MM.1S (cell line): Measurements from ENCODE around the gene TMC6.

Experiments used
- DNase-seq: peaks from one replicate; pipeline ENCODE4 v3.0.0-alpha.2; 2015
- H2AFZ ChIP-seq: fragments of 300-600 bp; sonication (generic); 2 replicates; pipeline ENCODE4 v1.6.0; 2016; ENCODE audit warnings: antibody characterized with exemption, low read length
- H3F3A ChIP-seq: fragments of 300-600 bp; sonication (generic); 2 replicates; pipeline ENCODE4 v1.6.1; 2016; ENCODE audit warnings: mild to moderate bottlenecking, antibody characterized with exemption, low read length, moderate library complexity, mixed read lengths; ENCODE audit not compliant: insufficient read depth
- H3K27ac ChIP-seq: fragments of 300-600 bp; sonication (generic); 2 replicates; pipeline ENCODE4 v1.5.1; 2016; ENCODE audit warnings: mild to moderate bottlenecking, low read length
- H3K27me3 ChIP-seq: fragments of 300-600 bp; sonication (generic); replicated peaks from 2 replicates; pipeline ENCODE4 v1.6.0; 2016; ENCODE audit warnings: low read length; ENCODE audit not compliant: insufficient read depth
- H3K36me3 ChIP-seq: fragments of 300-600 bp; sonication (generic); replicated peaks from 2 replicates; pipeline ENCODE4 v1.6.1; 2016; ENCODE audit warnings: mild to moderate bottlenecking, low read length, mixed read lengths; ENCODE audit not compliant: insufficient read depth
- H3K4me1 ChIP-seq: fragments of 300-600 bp; sonication (generic); 2 replicates; pipeline ENCODE4 v1.6.1; 2016; ENCODE audit warnings: low read length, mixed read lengths
- H3K4me2 ChIP-seq: fragments of 300-600 bp; sonication (generic); 2 replicates; pipeline ENCODE4 v1.6.0; 2016; ENCODE audit warnings: low read depth, low read length
- H3K4me3 ChIP-seq: fragments of 300-600 bp; sonication (generic); 2 replicates; pipeline ENCODE4 v1.5.1; 2016; ENCODE audit warnings: low read length, mixed read lengths
- H3K79me2 ChIP-seq: fragments of 300-600 bp; sonication (generic); 2 replicates; pipeline ENCODE4 v1.6.1; 2016; ENCODE audit warnings: mixed run types, low read length, mixed read lengths
- H3K9ac ChIP-seq: fragments of 300-600 bp; sonication (generic); 2 replicates; pipeline ENCODE4 v1.6.1; 2016; ENCODE audit warnings: low read length, mixed read lengths
- H3K9me2 ChIP-seq: fragments of 300-600 bp; sonication (generic); replicated peaks from 2 replicates; pipeline ENCODE4 v1.6.1; 2016; ENCODE audit warnings: mild to moderate bottlenecking, low read length, mixed read lengths; ENCODE audit not compliant: insufficient read depth
- H3K9me3 ChIP-seq: fragments of 300-600 bp; sonication (generic); replicated peaks from 2 replicates; pipeline ENCODE4 v1.6.1; 2016; ENCODE audit warnings: mild to moderate bottlenecking, low read length, mixed read lengths; ENCODE audit not compliant: insufficient read depth
- H4K20me1 ChIP-seq: fragments of 300-600 bp; sonication (generic); 2 replicates; pipeline ENCODE4 v1.6.1; 2016; ENCODE audit warnings: mild to moderate bottlenecking, low read length, moderate library complexity, mixed read lengths; ENCODE audit not compliant: insufficient read depth
- EZH2 ChIP-seq: fragments of 300-600 bp; sonication (generic); optimal IDR thresholded peaks from 2 replicates; pipeline ENCODE3; 2017; ENCODE audit warnings: low read depth, mild to moderate bottlenecking, antibody characterized with exemption, low read length, mixed read lengths
- EZH2phosphoT487 ChIP-seq: fragments of 300-600 bp; sonication (generic); IDR thresholded peaks from 2 replicates; pipeline ENCODE4 v1.6.1; 2018; ENCODE audit warnings: antibody characterized with exemption, low read length
- TF ChIP-seq, protein P1 (sequence below): fragments of 300-600 bp; sonication (generic); IDR thresholded peaks from 2 replicates; pipeline ENCODE4 v1.5.1; 2016; ENCODE audit warnings: antibody characterized with exemption, low read length, mixed read lengths

Gene TMC6

DNA sequence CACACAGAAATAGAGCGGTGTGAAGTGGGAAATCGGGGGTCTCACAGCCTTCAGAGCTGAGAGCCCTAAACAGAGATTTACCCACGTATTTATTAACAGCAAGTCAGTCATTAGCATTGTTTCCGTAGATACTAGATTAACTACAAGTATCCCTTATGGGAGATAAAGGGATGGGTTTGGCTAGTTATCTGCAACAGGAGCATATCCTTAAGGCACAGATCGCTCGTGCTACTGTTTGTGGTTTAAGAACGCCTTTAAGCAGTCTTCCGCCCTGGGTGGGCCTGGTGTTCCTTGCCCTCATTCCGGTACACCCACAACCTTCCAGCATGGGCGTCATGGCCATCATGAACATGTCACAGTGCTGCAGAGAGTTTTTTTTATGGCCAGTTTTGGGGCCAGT, 27.0 kb downstream of the TMC6 start:
- no peaks in the 10 kb centered on the region for H3K36me3 ChIP-seq
- H3F3A ChIP-seq: no peaks in the 10 kb centered on the region
- no peaks in the 10 kb centered on the region for H3K4me1 ChIP-seq

DNA sequence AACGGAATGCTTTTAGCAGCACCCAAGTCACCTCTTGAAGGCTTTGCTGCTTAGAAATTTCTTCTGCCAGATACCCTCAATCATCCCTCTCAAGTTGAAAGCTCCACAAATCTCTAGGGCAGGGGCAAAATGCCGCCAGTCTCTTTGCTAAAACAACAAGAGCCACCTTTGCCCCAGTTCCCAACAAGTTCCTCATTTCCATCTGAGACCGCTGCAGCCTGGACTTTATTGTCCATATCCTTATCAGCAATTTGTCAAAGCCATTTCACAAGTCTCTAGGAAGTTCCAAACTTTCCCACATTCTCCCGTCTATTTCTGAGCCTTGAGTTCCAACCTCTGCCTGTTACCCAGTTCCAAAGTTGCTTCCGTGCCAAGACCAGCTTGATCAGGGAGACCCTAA, 27.4 kb downstream of the TMC6 start:
- H3K79me2 ChIP-seq: no peaks in the 10 kb centered on the region
- no peak overlapping the region for H2AFZ ChIP-seq
- H3K9me2 ChIP-seq: no peaks in the 10 kb centered on the region

More for the DNA sequence above, 27.0 kb downstream of the TMC6 start:
- H2AFZ ChIP-seq: no peak overlapping the region
- no peak overlapping the region for H3K27ac ChIP-seq
- no peaks in the 10 kb centered on the region for H3K9me2 ChIP-seq
- no peak overlapping the region for H3K4me3 ChIP-seq
- no peak overlapping the region for H3K9ac ChIP-seq
- no peaks in the 10 kb centered on the region for H3K79me2 ChIP-seq
- H3K27me3 ChIP-seq: no peaks in the 10 kb centered on the region
- no peak for DNase-seq
- no peak for TF ChIP-seq EZH2
- no peaks in the 10 kb centered on the region for H3K9me3 ChIP-seq
- no peaks in the 10 kb centered on the region for H4K20me1 ChIP-seq
- no peak overlapping the region for H3K4me2 ChIP-seq

DNA sequence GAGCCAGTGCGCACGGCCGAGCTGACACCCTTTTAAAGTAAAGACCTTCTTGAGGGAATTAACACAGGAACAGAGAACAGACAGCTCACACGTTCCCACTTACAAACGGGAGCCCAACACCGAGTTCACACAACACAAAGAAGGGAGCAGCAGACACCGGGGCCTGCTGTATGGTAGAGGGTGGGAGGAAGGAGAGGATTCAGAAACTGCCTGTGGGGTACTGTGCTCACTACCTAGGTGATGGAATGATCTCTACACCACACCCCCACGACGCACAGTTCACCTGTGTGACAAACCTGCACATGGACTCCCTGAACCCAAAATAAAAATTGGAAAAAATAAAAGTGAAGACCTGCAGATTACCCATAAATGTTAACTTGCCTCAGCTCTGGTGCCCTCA, 32.5 kb downstream of the TMC6 start:
- no peaks in the 10 kb centered on the region for H3K27me3 ChIP-seq
- no peak overlapping the region for H3K4me2 ChIP-seq
- TF ChIP-seq, protein P1, sequence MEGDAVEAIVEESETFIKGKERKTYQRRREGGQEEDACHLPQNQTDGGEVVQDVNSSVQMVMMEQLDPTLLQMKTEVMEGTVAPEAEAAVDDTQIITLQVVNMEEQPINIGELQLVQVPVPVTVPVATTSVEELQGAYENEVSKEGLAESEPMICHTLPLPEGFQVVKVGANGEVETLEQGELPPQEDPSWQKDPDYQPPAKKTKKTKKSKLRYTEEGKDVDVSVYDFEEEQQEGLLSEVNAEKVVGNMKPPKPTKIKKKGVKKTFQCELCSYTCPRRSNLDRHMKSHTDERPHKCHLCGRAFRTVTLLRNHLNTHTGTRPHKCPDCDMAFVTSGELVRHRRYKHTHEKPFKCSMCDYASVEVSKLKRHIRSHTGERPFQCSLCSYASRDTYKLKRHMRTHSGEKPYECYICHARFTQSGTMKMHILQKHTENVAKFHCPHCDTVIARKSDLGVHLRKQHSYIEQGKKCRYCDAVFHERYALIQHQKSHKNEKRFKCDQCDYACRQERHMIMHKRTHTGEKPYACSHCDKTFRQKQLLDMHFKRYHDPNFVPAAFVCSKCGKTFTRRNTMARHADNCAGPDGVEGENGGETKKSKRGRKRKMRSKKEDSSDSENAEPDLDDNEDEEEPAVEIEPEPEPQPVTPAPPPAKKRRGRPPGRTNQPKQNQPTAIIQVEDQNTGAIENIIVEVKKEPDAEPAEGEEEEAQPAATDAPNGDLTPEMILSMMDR: no peak
- TF ChIP-seq EZH2: no peak
- no peak for TF ChIP-seq EZH2phosphoT487
- H3K4me3 ChIP-seq: no peak overlapping the region
- no peak overlapping the region for H3K27ac ChIP-seq
- no peaks in the 10 kb centered on the region for H3F3A ChIP-seq
- H3K36me3 ChIP-seq: no peaks in the 10 kb centered on the region
- H3K4me1 ChIP-seq: no peaks in the 10 kb centered on the region
- no peak overlapping the region for H3K9ac ChIP-seq
- H2AFZ ChIP-seq: no peak overlapping the region
- H3K9me2 ChIP-seq: no peaks in the 10 kb centered on the region
- H4K20me1 ChIP-seq: no peaks in the 10 kb centered on the region
- H3K9me3 ChIP-seq: no peaks in the 10 kb centered on the region
- DNase-seq: no peak
- no peaks in the 10 kb centered on the region for H3K79me2 ChIP-seq

More for the DNA sequence above, 27.4 kb downstream of the TMC6 start:
- DNase-seq: no peak
- no peaks in the 10 kb centered on the region for H4K20me1 ChIP-seq
- TF ChIP-seq EZH2phosphoT487: no peak
- TF ChIP-seq, protein P1: no peak
- no peak for TF ChIP-seq EZH2
- H3K4me2 ChIP-seq: no peak overlapping the region
- no peaks in the 10 kb centered on the region for H3F3A ChIP-seq
- no peaks in the 10 kb centered on the region for H3K27me3 ChIP-seq
- H3K4me1 ChIP-seq: no peaks in the 10 kb centered on the region
- no peak overlapping the region for H3K9ac ChIP-seq
- H3K4me3 ChIP-seq: no peak overlapping the region
- no peaks in the 10 kb centered on the region for H3K9me3 ChIP-seq
- H3K27ac ChIP-seq: no peak overlapping the region
- no peaks in the 10 kb centered on the region for H3K36me3 ChIP-seq

DNA sequence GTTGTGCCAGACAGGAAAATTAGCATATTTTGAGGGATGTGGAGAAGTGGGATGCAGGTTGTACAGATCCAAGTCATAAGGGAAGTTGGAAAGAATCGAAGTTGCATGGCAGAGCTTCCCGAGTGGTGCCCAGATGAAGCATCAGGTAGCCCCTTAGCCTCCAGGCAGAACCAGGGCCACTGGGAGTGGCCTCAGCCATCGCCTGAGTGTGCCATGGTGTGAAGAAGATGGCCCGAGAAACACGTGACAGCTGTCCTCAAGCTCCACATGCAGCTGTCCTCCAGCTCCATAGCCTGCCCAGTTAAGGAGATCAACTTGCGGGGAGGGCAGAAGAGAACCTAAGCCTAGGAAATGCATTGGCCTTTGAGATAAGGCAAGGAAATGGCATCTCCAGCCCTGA, 33.5 kb downstream of the TMC6 start:
- Histone ChIP-seq H3K4me2 (no peak overlapping the region), H2AFZ (no peak overlapping the region), H3K9me3 (no peaks in the 10 kb centered on the region), H3K4me1 (no peaks in the 10 kb centered on the region), H3F3A (no peaks in the 10 kb centered on the region), H3K36me3 (no peaks in the 10 kb centered on the region), H3K4me3 (no peak overlapping the region), H3K27ac (no peak overlapping the region), H3K9me2 (no peaks in the 10 kb centered on the region), H3K27me3 (no peaks in the 10 kb centered on the region), H3K79me2 (no peaks in the 10 kb centered on the region), H4K20me1 (no peaks in the 10 kb centered on the region), H3K9ac (no peak overlapping the region)
- TF ChIP-seq, protein P1: no peak
- TF ChIP-seq EZH2phosphoT487 (no peak), EZH2 (no peak)
- DNase-seq: no peak
